HG03342 (cell line): ENCODE measurements around the gene NCDN.
A peak's percentile ranks its signal among the peaks of the same experiment; 100 is the strongest.
"Not testable (repeated sequence)": the region's sequence is repeated elsewhere in the genome, so short reads cannot be mapped to it uniquely, and the experiment has no call there.

Experiments
- ATAC-seq: cut with Tn5 transposase; IDR thresholded peaks from one replicate; pipeline ENCODE4 v1.9.1; 2021; ENCODE audit warnings: mild to moderate bottlenecking, moderate library complexity; ENCODE audit not compliant: unreplicated experiment

Gene NCDN

DNA sequence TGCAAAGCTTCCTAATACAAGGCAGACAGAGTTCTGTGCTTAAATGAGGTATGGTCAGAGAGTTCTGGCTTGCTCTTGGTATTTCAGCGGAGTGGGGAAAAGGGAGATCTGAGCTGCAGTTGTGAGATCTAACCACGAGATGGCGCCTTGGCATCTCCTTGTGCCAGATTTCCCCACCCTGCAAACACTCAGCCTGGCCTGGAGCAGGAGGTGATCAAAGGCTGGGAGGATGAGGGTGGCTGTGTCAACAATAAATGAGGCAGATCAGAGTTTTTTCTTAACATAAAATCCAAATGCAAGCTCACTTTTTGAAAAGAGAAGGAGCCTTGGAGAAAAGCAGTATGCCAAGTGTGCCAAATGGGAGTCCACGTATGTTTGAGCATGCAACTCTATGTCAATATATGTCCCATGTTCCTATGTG lies 11.4 kb downstream of the NCDN start:
- ATAC-seq = no peak

DNA sequence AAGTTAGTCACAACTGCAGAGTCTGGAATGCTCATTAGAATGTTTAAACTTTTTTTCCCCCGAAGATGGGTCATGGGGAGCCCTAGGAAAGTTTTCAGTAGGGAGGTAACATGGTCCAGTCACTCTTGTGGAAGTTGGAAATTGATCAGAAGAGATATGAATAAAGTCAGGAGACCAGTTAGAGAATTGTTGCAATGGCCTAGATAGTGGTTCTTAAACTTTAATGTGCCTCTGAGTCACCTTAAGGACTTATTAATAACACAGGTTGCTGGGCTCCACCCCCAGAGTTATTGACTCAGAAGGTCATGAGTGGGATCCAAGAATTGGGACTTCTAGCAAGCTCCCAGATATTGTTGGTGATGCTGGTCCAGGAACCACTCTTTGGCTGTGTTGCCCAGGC lies 12.3 kb downstream of the NCDN start:
- ATAC-seq = no peak

DNA sequence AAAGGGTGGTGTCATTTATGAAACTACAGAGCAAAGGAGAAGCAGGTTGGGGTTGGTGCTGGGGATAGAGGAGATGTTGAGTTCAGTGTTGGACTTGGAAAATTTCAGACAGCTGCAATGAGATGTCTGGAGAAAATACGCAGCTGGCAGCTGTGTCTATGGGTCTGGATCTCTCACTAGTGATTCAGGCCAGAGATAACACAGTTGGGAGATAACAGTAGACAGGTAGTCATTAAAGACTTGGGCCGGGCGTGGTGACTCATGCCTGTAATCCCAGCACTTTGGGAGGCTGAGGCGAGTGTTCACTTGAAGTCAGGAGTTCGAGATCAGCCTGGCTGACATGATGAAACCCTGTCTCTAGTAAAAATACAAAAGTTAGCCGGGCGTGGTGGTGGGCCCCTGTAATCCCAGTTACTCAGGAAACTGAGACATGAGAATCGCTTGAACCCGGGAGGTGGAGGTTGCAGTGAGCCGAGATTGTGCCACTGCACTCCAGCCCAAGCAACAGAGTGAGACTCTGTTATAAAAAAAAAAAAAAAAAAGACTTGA lies 13.1 kb downstream of the NCDN start:
- no peak for ATAC-seq

DNA sequence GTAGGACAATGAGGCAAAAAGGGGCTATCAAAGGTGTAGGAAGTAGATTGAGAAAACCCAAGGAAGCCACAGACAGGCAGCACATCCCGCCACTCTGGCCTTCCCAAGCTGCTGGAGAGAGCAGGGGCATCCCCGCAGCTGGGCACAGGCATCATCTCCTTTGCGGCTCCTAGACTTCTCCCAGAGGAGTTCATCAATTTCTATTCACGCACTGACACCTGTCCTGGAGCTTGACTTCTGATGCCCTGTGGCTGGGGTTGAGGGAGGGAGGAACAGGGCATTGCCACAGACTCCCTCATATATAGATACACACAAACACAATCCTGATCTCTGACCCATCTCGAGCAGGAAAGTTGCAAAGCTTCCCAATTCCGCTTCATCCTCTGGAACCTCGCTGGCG lies 13.7 kb downstream of the NCDN start:
- no peak for ATAC-seq

DNA sequence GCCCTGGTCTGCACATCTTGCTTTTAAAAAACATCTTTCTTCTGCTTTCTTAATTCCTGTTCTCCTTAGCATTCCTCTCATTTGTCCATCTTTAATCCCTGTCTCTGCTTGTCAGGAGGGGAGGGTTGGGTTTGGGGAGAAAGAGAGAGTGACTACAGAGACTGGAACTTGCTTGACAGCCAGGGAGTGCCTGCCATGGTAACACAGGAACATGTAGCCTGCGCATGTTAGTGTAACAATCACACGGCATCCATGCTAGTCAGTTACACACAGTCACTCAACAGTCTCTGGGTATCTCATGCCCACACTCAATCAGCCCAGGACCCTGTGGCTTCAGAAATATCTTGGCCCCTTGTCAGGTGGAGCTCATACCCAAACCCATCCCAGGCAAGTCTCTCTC lies 14.7 kb downstream of the NCDN start:
- ATAC-seq = no peak

DNA sequence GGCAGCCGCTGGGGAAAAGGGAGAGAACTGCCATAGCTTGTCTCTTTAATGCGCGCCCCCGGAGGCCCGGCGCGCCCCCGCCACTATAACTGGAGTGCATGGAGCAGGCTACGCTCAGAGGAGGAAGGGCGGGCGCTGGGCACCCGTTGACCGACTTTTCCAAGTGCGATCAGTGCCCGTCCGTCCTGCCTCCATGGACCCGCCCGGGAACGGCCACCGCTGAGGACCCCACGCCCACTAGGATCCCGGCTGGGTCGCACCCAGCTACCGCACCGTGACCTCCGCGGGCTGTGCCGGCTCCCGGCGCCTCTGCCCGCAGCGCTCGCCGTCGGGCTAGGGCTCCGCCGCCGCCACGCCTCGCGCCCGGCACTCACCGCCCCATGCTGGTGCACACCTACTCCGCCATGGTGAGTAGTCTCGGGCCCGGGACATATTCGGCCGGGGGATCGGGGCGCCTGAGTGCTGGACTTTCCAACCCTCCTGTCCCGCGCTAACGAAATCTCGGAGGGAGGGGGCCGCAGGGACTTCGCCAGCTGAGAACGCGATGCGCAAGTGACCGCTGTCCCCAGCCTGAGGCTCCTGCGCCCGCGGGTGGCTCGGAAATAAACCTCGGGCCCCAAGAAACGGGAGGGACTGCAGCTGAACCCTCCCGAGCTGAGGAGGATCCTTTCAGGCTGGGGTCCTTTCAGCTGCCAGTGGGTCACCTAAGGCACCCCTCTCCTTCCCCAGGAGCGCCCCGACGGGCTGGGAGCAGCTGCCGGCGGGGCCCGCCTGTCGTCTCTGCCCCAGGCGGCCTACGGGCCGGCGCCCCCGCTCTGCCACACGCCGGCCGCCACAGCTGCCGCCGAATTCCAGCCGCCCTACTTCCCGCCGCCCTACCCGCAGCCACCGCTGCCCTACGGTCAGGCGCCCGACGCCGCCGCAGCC lies 15.9 kb downstream of the NCDN start, which contains the start of gene TFAP2E:
Gene TFAP2E (plus strand): TSS at position 117 of the 927 bp plus-strand sequence. CDS start 264 bp downstream, at position 381.
- no peak for ATAC-seq

DNA sequence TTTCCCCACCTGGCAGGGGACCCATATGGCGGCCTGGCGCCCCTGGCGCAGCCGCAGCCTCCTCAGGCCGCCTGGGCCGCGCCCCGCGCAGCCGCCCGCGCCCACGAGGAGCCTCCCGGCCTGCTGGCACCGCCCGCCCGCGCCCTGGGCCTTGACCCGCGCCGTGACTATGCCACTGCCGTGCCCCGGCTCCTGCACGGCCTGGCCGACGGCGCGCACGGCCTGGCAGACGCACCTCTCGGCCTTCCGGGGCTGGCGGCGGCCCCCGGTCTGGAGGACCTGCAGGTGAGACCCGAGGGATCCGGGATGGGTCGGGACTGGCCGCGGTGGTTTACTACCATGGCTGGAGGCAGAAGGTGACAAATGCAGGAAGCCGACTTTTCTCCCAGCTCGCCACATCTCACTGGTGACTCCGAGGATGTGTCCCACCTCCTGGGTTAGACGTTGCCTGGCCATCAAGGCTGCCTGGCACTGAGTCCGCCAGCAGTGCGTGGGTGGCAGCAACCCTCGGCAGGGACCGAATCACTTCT lies 16.6 kb downstream of the NCDN start:
- ATAC-seq = no peak

DNA sequence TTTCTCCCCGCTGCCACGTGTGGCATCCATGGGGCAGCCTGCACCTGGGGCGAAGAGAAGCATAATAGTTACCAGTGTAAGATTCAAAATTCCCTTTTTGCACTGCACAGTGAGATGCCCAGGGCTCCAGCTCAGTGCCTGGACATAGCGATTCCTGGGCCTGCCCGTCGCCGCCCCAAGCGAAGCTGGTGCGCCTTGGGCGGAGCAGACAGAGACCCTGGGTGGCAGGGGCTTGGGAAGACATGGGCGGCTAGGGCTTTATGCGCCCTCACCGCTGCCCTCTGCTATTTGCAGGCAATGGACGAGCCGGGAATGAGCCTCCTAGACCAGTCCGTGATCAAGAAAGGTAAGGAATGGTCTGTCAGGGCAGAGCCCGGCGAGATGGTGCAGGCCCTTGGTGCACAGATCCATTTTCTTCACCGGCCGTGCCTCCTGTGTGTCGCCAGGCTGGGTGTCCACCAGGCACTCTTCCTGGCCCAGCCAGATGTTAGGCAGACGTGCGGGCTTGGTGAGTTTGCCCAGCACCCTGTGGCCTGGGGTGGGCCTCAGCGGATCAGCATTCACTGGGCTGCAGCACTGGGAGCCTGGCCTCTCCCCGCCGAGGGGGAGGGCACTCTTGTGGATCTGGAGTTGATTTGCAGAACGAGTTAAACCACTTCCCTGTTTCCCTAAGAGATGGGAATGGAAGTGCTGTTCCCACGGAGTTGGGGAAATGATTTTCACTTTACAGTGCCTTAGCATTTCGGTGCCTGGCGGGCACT lies 17.2 kb downstream of the NCDN start:
- no peak for ATAC-seq

DNA sequence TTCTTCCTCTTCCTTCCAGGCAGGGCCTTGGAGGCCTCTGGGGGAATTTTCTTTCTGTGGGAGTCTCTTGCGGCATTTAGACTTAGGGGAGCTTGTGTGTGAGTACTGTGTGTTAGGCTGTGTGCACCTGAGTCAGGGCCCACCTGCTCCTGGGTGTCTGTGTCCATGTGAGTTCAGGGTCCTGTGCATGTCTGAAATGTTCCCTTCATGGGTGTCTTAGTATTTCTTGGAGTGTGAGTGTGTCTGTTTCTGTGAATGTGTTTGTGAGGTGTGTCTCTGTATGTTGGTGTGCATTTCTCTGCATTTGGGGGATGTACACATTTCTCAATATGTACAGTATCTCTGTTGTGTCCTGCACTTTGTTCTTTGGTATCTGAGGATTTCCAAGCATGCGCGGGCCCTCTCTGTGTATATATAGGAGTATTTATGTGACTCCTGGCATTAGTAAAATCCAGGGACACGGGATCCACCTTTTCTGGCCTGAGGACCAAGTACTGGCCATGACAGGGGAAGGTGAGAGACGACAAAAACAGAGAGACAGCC lies 17.9 kb downstream of the NCDN start:
- no peak for ATAC-seq

DNA sequence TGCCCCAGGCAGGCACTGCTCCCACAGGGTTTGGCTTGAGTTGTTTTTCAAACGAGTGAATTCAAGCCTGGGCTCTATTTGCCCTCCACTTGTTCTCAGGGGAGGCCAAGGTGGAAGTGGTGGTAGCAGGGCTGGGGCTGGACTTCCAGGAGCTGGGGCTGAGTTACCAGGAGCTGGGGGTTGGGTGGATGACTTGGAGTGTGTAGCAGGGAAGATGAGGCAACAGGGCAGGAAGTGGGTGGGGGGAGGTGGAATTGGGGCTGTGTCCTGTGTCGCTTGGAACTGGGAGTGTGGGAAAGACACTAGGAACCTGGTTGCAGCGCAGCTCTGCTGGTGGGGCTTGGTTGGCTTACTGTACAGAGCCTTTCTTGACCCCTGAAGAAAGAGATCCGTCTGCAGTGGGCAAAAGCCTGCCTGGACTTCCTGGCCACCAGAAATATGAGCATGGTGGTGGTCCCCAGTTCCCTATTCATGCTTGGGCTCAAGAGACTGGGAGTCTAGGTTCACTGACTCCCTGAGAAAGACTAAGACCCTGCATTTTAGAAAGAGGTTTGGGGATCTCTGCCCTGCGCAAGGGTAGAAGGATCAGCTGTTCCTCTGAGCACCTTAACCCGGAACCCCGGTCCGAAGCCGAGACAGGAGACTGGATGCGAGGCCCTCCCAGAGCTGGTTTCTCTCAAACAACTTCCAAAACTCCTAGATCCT lies 18.6 kb downstream of the NCDN start:
- ATAC-seq = no peak

DNA sequence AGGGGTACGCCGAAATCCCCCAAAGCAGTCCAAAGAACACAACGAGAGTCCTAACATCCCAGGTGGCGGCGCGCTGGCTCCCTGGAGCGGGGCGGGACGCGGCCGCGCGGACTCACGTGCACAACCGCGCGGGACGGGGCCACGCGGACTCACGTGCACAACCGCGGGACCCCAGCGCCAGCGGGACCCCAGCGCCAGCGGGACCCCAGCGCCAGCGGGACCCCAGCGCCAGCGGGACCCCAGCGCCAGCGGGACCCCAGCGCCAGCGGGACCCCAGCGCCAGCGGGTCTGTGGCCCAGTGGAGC lies 19.1 kb downstream of the NCDN start:
- ATAC-seq = not testable (repeated sequence)

DNA sequence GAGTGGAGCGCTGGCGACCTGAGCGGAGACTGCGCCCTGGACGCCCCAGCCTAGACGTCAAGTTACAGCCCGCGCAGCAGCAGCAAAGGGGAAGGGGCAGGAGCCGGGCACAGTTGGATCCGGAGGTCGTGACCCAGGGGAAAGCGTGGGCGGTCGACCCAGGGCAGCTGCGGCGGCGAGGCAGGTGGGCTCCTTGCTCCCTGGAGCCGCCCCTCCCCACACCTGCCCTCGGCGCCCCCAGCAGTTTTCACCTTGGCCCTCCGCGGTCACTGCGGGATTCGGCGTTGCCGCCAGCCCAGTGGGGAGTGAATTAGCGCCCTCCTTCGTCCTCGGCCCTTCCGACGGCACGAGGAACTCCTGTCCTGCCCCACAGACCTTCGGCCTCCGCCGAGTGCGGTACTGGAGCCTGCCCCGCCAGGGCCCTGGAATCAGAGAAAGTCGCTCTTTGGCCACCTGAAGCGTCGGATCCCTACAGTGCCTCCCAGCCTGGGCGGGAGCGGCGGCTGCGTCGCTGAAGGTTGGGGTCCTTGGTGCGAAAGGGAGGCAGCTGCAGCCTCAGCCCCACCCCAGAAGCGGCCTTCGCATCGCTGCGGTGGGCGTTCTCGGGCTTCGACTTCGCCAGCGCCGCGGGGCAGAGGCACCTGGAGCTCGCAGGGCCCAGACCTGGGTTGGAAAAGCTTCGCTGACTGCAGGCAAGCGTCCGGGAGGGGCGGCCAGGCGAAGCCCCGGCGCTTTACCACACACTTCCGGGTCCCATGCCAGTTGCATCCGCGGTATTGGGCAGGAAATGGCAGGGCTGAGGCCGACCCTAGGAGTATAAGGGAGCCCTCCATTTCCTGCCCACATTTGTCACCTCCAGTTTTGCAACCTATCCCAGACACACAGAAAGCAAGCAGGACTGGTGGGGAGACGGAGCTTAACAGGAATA lies 19.7 kb downstream of the NCDN start:
- ATAC-seq = peak; percentile 52

DNA sequence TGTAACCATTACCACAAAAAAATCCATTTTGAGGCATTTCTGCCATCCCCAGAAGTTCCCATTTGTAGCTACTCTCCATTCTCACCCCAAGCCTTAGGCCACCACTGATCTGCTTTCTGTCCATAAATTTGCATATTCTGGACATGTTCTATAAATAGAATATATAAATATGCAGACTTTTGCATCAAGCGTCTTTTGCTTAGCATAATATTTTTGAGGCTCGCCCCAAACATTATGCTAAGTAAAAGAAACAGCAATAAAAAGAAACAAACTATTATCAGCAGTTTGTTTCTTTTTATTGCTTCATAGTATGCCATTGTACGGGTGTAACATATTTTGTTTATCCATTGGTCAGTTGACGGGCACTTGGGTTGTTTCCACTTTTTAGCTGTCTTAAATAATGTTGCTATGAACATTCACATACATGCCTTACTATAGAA lies 23.4 kb downstream of the NCDN start:
- no peak for ATAC-seq

DNA sequence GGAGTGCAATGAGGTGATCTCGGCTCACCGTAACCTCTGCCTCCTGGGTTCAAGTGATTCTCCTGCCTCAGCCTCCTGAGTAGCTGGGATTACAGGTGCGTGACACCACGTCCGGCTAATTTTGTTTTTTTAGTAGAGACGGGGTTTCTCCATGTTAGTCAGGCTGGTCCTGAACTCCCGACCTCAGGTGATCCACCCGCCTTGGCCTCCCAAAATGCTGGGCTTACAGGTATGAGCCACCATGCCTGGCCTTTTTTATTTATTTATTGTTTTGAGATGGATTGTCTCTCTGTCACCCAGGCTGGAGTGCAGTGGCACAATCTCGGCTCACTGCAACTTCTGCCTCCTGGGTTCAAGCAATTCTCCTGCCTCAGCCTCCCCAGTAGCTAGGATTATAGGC lies 24.0 kb downstream of the NCDN start:
- not testable (repeated sequence) for ATAC-seq

DNA sequence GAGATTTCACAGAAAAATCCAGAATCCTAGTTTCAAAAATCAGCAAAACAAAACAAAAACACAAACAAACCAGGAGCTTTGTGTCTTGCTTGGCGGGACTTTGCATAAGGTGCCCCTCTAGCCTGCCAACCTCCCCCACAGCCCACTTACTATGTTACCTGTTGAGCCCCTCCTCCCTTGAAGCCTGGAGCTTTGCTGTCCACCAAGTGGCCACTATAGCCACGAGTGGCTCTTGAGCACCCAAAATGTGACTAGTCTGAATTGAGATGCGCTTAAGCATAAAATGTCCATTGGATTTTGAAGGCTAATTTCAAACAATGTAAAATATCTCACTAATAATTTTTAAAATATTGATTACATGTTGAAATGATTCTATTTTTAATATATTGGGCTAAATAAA lies 27.7 kb downstream of the NCDN start:
- no peak for ATAC-seq

DNA sequence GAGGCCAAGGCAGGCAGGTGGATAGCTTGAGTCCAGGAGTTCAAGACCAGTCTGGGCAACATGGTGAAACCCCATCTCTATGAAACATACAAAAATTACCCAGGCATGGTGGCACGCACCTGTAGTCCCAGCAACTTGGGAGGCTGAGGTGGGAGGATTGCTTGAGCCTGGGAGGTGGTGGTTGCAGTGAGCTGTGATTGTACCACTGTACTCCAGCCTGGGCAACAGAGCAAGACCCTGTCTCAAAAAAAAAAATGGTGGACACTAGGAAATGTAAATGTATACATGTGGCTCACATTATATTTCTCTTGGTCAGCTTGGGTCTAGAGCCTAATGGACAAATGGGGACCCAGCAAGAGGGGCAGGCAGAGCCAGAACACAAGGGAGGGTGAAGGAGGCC lies 28.2 kb downstream of the NCDN start:
- not testable (repeated sequence) for ATAC-seq

DNA sequence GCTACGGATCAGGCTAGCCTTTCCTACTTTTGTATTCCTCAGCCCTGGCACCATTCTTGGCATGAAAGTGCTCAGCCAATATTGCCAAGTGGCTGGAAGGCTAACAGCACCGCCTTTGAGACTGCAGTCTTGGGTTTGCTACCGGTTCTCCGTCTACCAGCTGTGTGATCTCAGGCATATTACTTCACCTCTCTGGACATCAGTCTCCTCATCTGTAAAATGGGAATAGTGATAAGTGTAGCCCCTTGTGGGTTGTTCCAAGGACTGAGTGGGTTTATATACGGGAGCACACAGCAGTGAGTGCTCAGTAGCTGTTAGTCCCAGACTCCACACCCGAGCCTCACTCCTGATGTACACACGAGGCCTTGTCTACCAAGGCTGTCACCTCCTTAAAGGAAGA lies 29.2 kb downstream of the NCDN start:
- no peak for ATAC-seq

DNA sequence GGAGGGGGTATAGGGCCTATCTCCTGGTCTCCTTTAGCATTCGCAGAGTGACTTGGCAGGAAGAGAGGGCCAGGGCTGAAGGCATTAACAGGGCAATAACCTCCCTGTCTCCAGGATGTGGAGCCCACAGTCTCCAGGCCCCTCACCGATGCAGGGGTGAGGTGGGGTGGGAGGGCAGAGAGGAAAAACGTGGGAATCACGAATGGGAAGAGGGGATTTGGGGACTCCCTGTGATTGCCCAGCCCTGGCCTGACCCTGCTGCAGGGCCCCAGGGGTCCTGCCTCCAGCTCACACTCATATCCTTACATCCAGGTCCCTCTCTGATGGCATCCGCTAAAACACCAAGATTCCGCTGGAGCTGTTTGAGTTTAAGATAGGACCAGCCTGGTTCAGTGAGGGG lies 30.1 kb downstream of the NCDN start:
- no peak for ATAC-seq

DNA sequence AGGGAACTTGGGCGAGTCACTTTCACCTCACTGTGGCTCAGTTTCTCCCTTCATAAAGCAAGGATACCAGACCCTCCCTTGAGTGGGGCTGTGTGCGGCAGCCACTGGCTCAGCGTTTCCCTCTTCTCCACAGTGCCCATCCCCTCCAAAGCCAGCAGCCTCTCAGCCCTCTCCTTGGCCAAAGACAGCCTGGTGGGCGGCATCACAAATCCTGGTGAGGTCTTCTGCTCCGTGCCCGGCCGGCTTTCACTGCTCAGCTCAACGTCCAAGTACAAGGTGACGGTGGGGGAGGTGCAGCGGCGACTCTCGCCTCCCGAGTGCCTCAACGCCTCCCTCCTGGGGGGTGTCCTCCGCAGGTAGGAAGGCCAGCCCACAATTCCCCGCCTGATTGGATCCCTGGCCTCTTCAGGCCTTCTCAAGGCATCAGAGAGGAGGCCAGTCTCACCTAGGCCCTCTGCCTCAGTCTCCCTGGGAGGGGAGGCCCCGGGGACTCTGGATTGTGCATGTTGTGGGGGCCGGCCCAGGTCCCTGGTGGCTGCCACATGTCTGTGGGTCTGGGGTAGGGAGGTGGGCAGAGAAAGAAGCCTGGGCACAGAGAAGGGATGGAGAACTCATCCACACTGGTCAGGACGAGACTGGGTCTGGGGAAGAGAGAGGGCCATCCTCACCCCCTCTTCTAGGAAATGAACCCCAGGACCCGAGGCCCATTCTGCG lies 30.8 kb downstream of the NCDN start:
- no peak for ATAC-seq
